ENCODE measurements around the gene CLPTM1L. TPM values are rescaled to one million over a fixed set of nuclear protein-coding genes. Genes with fewer than 3 reads are reported as not detected.
"Not testable (repeated sequence)": the region's sequence is repeated elsewhere in the genome, so short reads cannot be mapped to it uniquely, and the experiment has no call there.

The CLPTM1L gene
- total and polyA plus RNA-seq, 2 donors from 2014 or later = 96.6 to 135 TPM

- Histone ChIP-seq H3K27ac (ENCODE audit: low read depth in 2 of 2, low read length in 2 of 2) (no peak overlapping the region), H3K9me3 (ENCODE audit: control insufficient read depth in 2 of 3, insufficient read depth in 1 of 3, low read length in 3 of 3) (no peaks in the 10 kb centered on the region), H3K27me3 (ENCODE audit: control insufficient read depth, insufficient read depth, low read length) (no peaks in the 10 kb centered on the region), H3K4me3 (ENCODE audit: low read length in 3 of 3) (no peak overlapping the region), H3K4me1 (ENCODE audit: control insufficient read depth in 2 of 3, insufficient read depth in 2 of 3, low read depth in 1 of 3, low read length in 3 of 3) (no peaks in the 10 kb centered on the region), H3K36me3 (ENCODE audit: control insufficient read depth in 2 of 3, insufficient read depth in 3 of 3, low read length in 3 of 3) (no peaks in the 10 kb centered on the region), H3K9ac (ENCODE audit: low read length in 3 of 3) (no peak overlapping the region)
- DNase-seq = no peak
- FAIRE-seq = no peak
- intact Hi-C loops (cut with DNase I) = no loop called here
- no peak for TF ChIP-seq CTCF (IDR thresholded peaks at IDR 0.05; ENCODE audit: borderline replicate concordance, extremely low read depth, insufficient read depth)
These were observed 17.5 kb upstream of the CLPTM1L start for GRCh38 chr5:1362242-1363015.

- intact Hi-C loops (cut with DNase I) = no loop called here
- Histone ChIP-seq H3K36me3 (ENCODE audit: control insufficient read depth in 2 of 3, insufficient read depth in 3 of 3, low read length in 3 of 3) (no peaks in the 10 kb centered on the region), H3K27me3 (ENCODE audit: control insufficient read depth, insufficient read depth, low read length) (no peaks in the 10 kb centered on the region), H3K9ac (ENCODE audit: low read length in 3 of 3) (no peak overlapping the region), H3K4me3 (ENCODE audit: low read length in 3 of 3) (no peak overlapping the region), H3K9me3 (ENCODE audit: control insufficient read depth in 2 of 3, insufficient read depth in 1 of 3, low read length in 3 of 3) (no peaks in the 10 kb centered on the region), H3K4me1 (ENCODE audit: control insufficient read depth in 2 of 3, insufficient read depth in 2 of 3, low read depth in 1 of 3, low read length in 3 of 3) (no peaks in the 10 kb centered on the region), H3K27ac (ENCODE audit: low read depth in 2 of 2, low read length in 2 of 2) (no peak overlapping the region)
- FAIRE-seq (no peak), DNase-seq (no peak)
- TF ChIP-seq CTCF (IDR thresholded peaks at IDR 0.05; ENCODE audit: borderline replicate concordance, extremely low read depth, insufficient read depth) = no peak
These were observed 16.0 kb upstream of the CLPTM1L start for GRCh38 chr5:1360861-1361260.

- H3K9me3 ChIP-seq (ENCODE audit: control insufficient read depth in 2 of 3, insufficient read depth in 1 of 3, low read length in 3 of 3); H3K36me3 ChIP-seq (ENCODE audit: control insufficient read depth in 2 of 3, insufficient read depth in 3 of 3, low read length in 3 of 3); H3K4me1 ChIP-seq (ENCODE audit: control insufficient read depth in 2 of 3, insufficient read depth in 2 of 3, low read depth in 1 of 3, low read length in 3 of 3); H3K9ac ChIP-seq (ENCODE audit: low read length in 3 of 3); H3K4me3 ChIP-seq (ENCODE audit: low read length in 3 of 3); H3K27ac ChIP-seq (ENCODE audit: low read depth in 2 of 2, low read length in 2 of 2); intact Hi-C loops (cut with DNase I); FAIRE-seq; H3K27me3 ChIP-seq (ENCODE audit: control insufficient read depth, insufficient read depth, low read length); DNase-seq: not testable (repeated sequence)
These were observed 15.5 kb upstream of the CLPTM1L start for GRCh38 chr5:1360367-1360766.

GRCh38 chr5:1359713-1360112 lies 14.8 kb upstream of the CLPTM1L start:
- Histone ChIP-seq H3K4me3 (ENCODE audit: low read length in 3 of 3) (no peak overlapping the region), H3K36me3 (ENCODE audit: control insufficient read depth in 2 of 3, insufficient read depth in 3 of 3, low read length in 3 of 3) (no peaks in the 10 kb centered on the region), H3K9me3 (ENCODE audit: control insufficient read depth in 2 of 3, insufficient read depth in 1 of 3, low read length in 3 of 3) (no peaks in the 10 kb centered on the region), H3K27me3 (ENCODE audit: control insufficient read depth, insufficient read depth, low read length) (no peaks in the 10 kb centered on the region), H3K9ac (ENCODE audit: low read length in 3 of 3) (no peak overlapping the region), H3K4me1 (ENCODE audit: control insufficient read depth in 2 of 3, insufficient read depth in 2 of 3, low read depth in 1 of 3, low read length in 3 of 3) (no peaks in the 10 kb centered on the region), H3K27ac (ENCODE audit: low read depth in 2 of 2, low read length in 2 of 2) (no peak overlapping the region)
- FAIRE-seq = no peak
- no peak for TF ChIP-seq CTCF (IDR thresholded peaks at IDR 0.05; ENCODE audit: borderline replicate concordance, extremely low read depth, insufficient read depth)
- intact Hi-C loops (cut with DNase I) = no loop called here
- DNase-seq = no peak

Measured in kidney (tissue), 14 donors.